ENCODE data around the gene SIAH3. TPM values are rescaled to one million over a fixed set of nuclear protein-coding genes. Genes with fewer than 3 reads are reported as not detected.

The SIAH3 gene
- total RNA-seq, 1 experiment from 2014 or later = not detected

DNA sequence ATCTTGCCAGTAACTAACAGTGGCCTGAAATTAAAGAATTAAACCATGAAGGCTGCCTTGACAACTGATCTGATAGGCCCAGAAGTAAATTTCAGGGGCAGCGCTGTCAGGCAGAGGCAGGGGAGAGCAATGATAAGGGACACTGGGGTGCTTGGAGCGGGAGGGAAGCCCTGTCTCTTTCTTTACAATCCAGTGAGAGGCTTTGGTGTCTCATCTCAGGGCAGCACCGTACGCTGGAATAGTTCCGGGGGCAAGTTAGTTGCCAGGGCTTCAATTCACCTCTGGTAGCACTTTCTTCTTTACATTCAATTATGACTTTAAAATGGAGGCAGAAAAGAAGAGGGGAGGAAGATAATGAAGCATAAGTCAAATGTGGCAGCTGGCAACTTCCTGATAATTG is 74.8 kb downstream of the SIAH3 start:
- Histone ChIP-seq H3K4me1 (ENCODE audit: control insufficient read depth in 1 of 2, insufficient read depth in 2 of 2, low read length in 2 of 2) (no peaks in the 10 kb centered on the region), H2AFZ (ENCODE audit: low read depth, low read length, poor library complexity, severe bottlenecking) (no peak overlapping the region), H3K9ac (ENCODE audit: low read length) (no peak overlapping the region), H3K27ac (ENCODE audit: low read depth, low read length) (no peak overlapping the region), H3K4me2 (ENCODE audit: low read length) (no peak overlapping the region), H4K20me1 (ENCODE audit: insufficient read depth) (no peaks in the 10 kb centered on the region), H3K9me2 (ENCODE audit: insufficient read depth) (no peaks in the 10 kb centered on the region), H3K79me2 (ENCODE audit: insufficient read depth, low read length) (no peaks in the 10 kb centered on the region), H3K27me3 (ENCODE audit: insufficient read depth, low read length) (no peaks in the 10 kb centered on the region), H3K4me3 (replicated peaks in 1 of 2; ENCODE audit: low read depth in 1 of 2, low read length in 2 of 2) (no peak overlapping the region), H3K36me3 (ENCODE audit: control insufficient read depth in 1 of 2, insufficient read depth in 2 of 2, low read length in 2 of 2) (no peaks in the 10 kb centered on the region), H3K9me3 (ENCODE audit: control insufficient read depth in 1 of 2, insufficient read depth in 1 of 2, low read depth in 1 of 2, low read length in 2 of 2) (no peaks in the 10 kb centered on the region)
- RAD21 ChIA-PET (ENCODE audit: low non-redundant PET in 1 of 2, low total read pairs in 2 of 2, uncharacterized antibody in 2 of 2, unreplicated experiment in 2 of 2) = no interaction called here
- no peak for ATAC-seq
- no peak for DNase-seq (ENCODE audit: low read depth, low spot score)
- intact Hi-C loops (cut with micrococcal nuclease) = no loop called here
- POLR2A ChIA-PET = no interaction called here
- CTCF ChIA-PET = no interaction called here
- TF ChIP-seq REST (IDR thresholded peaks at IDR 0.05; ENCODE audit: low read depth) = no peak
- TF ChIP-seq EZH2 (IDR thresholded peaks at IDR 0.05) = no peak
- no peak for TF ChIP-seq CEBPB (IDR thresholded peaks at IDR 0.05; ENCODE audit: low read depth)
- BruUV-seq (replicated peaks) = no TSS peak

DNA sequence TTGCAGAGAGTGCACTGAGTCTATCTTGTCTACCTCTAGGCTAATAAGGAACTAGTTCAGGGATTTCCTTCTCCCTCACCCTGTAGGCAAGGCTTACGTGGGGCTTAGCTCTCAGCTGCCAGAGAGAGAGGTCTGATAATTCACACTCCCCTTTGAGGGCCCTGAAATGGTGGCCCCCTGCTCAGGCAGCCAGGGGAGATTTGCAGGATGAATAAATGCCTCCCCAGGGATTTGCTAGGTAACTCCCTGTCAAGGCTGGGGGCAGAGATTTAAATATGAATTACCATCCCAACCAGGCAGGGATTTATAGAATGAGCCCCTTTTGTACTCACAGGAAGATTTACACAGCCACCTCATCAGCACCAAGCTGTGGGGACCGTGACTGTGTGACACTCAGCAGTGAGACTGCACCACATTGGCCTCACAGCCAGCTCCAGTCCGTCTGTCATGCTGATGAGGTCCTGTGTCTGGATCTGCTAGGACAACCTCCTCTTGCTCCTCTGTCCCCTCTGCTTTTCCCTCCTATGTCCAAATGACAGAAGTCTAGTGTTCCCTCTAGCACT is 76.1 kb downstream of the SIAH3 start:
- H3K27me3 ChIP-seq (ENCODE audit: insufficient read depth, low read length) = peaks cover under 1% of the 10 kb centered on the region; the same call in 1 of the 2 replicates
- ATAC-seq = no peak
- H3K4me3 ChIP-seq (replicated peaks in 1 of 2; ENCODE audit: low read depth in 1 of 2, low read length in 2 of 2) = no peak overlapping the region
- no peaks in the 10 kb centered on the region for H3K4me1 ChIP-seq (ENCODE audit: control insufficient read depth in 1 of 2, insufficient read depth in 2 of 2, low read length in 2 of 2)
- intact Hi-C loops (cut with micrococcal nuclease) = no loop called here
- POLR2A ChIA-PET = no interaction called here
- H3K4me2 ChIP-seq (ENCODE audit: low read length) = no peak overlapping the region
- H3K9me2 ChIP-seq (ENCODE audit: insufficient read depth) = no peaks in the 10 kb centered on the region
- no peaks in the 10 kb centered on the region for H3K9me3 ChIP-seq (ENCODE audit: control insufficient read depth in 1 of 2, insufficient read depth in 1 of 2, low read depth in 1 of 2, low read length in 2 of 2)
- CTCF ChIA-PET = no interaction called here
- no peak overlapping the region for H3K9ac ChIP-seq (ENCODE audit: low read length)
- RAD21 ChIA-PET (ENCODE audit: low non-redundant PET in 1 of 2, low total read pairs in 2 of 2, uncharacterized antibody in 2 of 2, unreplicated experiment in 2 of 2) = no interaction called here
- TF ChIP-seq JUND (IDR thresholded peaks at IDR 0.05) (no peak), SP1 (IDR thresholded peaks at IDR 0.05; ENCODE audit: low read depth) (no peak), RAD21 (IDR thresholded peaks at IDR 0.05; ENCODE audit: low read depth) (no peak), ZNF274 (IDR thresholded peaks at IDR 0.05; ENCODE audit: low read depth, low read length) (no peak), POLR2A (IDR thresholded peaks at IDR 0.05; ENCODE audit: borderline replicate concordance, extremely low read depth, insufficient read depth, insufficient read length) (no peak), ZFX (IDR thresholded peaks at IDR 0.05) (no peak), REST (IDR thresholded peaks at IDR 0.05; ENCODE audit: low read depth) (no peak)
- no peak overlapping the region for H3K27ac ChIP-seq (ENCODE audit: low read depth, low read length)
- H3K79me2 ChIP-seq (ENCODE audit: insufficient read depth, low read length) = no peaks in the 10 kb centered on the region
- H2AFZ ChIP-seq (ENCODE audit: low read depth, low read length, poor library complexity, severe bottlenecking) = no peak overlapping the region
- H3K36me3 ChIP-seq (ENCODE audit: control insufficient read depth in 1 of 2, insufficient read depth in 2 of 2, low read length in 2 of 2) = no peaks in the 10 kb centered on the region
- H4K20me1 ChIP-seq (ENCODE audit: insufficient read depth) = no peaks in the 10 kb centered on the region
- BruUV-seq (replicated peaks) = no TSS peak
- no peak for DNase-seq (ENCODE audit: low read depth, low spot score)
